ENCODE results near the gene SV2C. TPM values are rescaled to one million over a fixed set of nuclear protein-coding genes. Genes with fewer than 3 reads are reported as not detected.

Gene SV2C
- total and polyA plus RNA-seq, 4 donors: 0.01 to 0.40 (median 0.37) TPM; not detected in 1

DNA sequence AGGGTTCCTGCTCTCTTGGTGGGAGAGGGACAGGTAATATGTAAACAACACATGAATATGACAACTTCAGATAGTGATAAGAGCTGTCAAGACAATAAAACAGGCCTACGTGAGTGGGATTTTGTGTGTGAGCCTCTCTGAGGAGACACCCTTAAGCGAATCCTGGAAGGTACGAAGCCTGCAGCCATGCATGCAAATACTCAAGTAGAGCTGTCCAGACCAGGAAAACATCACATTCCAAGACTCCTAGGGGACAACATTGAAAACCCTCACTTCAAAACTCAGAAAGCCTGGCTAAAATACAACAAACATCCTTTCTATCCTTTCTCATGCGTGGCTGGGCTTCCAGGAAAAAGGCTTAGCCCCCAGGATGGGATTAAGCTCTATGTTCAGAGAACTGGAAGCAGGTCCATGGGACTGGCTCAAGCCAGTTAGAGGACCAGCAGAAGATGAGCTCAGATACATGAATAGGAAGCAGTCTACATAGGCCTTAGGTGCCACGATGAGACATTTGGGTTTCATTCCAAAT is 195.1 kb downstream of the SV2C start:
- Histone ChIP-seq H3K4me3 (no peak overlapping the region), H3K4me1 (ENCODE audit: control insufficient read depth in 5 of 5, insufficient read depth in 5 of 5, low read length in 5 of 5) (peaks cover under 1 to 20% (median 7%) of the 10 kb centered on the region in 5 donors), H3K27me3 (ENCODE audit: control insufficient read depth in 3 of 3, insufficient read depth in 3 of 3, low read length in 2 of 3) (no peaks in the 10 kb centered on the region), H3K36me3 (ENCODE audit: control insufficient read depth in 4 of 4, insufficient read depth in 4 of 4, low read length in 4 of 4) (no peaks in the 10 kb centered on the region), H3K9ac (ENCODE audit: insufficient read depth in 1 of 2, low read length in 2 of 2) (no peak overlapping the region), H3K27ac (ENCODE audit: low read depth in 1 of 2, low read length in 1 of 2) (no peak overlapping the region), H3K9me3 (ENCODE audit: control insufficient read depth in 4 of 4, insufficient read depth in 3 of 4, low read length in 3 of 4) (no peaks in the 10 kb centered on the region)
- ATAC-seq (ENCODE audit: insufficient read depth, low FRiP score) (no peak), DNase-seq (no peak)
- WGBS, 2 donors: 88 to 92% methylated on average over 5 of the region's 5 CpGs
- TF ChIP-seq, protein P1, sequence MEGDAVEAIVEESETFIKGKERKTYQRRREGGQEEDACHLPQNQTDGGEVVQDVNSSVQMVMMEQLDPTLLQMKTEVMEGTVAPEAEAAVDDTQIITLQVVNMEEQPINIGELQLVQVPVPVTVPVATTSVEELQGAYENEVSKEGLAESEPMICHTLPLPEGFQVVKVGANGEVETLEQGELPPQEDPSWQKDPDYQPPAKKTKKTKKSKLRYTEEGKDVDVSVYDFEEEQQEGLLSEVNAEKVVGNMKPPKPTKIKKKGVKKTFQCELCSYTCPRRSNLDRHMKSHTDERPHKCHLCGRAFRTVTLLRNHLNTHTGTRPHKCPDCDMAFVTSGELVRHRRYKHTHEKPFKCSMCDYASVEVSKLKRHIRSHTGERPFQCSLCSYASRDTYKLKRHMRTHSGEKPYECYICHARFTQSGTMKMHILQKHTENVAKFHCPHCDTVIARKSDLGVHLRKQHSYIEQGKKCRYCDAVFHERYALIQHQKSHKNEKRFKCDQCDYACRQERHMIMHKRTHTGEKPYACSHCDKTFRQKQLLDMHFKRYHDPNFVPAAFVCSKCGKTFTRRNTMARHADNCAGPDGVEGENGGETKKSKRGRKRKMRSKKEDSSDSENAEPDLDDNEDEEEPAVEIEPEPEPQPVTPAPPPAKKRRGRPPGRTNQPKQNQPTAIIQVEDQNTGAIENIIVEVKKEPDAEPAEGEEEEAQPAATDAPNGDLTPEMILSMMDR (IDR thresholded peaks at IDR 0.05; ENCODE audit: control extremely low read depth, extremely low read depth): no peak

DNA sequence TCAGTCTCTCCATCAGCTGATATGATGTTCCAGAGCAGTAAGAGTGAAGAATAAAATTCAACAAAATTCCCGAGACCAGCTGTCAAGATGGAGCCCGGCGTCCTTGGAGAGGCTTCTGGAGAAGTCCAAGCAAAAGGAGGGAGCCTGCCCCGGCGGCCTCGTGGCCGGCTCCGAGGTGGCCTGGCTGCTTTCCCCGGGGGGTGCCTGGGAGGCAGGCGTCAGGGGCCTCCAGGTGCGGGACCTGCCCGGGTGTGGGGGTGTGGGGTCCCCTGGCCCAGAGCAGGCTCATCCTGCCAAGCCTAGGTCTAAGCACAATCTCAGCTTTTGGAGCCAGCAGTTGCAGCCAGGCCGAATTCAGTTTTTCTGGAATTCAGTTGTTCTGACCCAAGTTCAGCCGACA is 197.3 kb downstream of the SV2C start:
- Histone ChIP-seq H3K27me3 (ENCODE audit: control insufficient read depth in 3 of 3, insufficient read depth in 3 of 3, low read length in 2 of 3) (no peaks in the 10 kb centered on the region), H3K9me3 (ENCODE audit: control insufficient read depth in 4 of 4, insufficient read depth in 3 of 4, low read length in 3 of 4) (peaks cover 0 to 2% (median 0%) of the 10 kb centered on the region in 4 donors), H3K36me3 (ENCODE audit: control insufficient read depth in 4 of 4, insufficient read depth in 4 of 4, low read length in 4 of 4) (no peaks in the 10 kb centered on the region), H3K4me1 (ENCODE audit: control insufficient read depth in 5 of 5, insufficient read depth in 5 of 5, low read length in 5 of 5) (peaks cover 0 to under 1% (median 0%) of the 10 kb centered on the region in 5 donors), H3K27ac (ENCODE audit: low read depth in 1 of 2, low read length in 1 of 2) (no peak overlapping the region), H3K4me3 (no peak overlapping the region), H3K9ac (ENCODE audit: insufficient read depth in 1 of 2, low read length in 2 of 2) (no peak overlapping the region)
- 94 to 99% methylated on average over 14 of the region's 14 CpGs for WGBS, 2 donors
- TF ChIP-seq, protein P1 (IDR thresholded peaks at IDR 0.05; ENCODE audit: control extremely low read depth, extremely low read depth): no peak
- DNase-seq (no peak), ATAC-seq (ENCODE audit: insufficient read depth, low FRiP score) (no peak)

DNA sequence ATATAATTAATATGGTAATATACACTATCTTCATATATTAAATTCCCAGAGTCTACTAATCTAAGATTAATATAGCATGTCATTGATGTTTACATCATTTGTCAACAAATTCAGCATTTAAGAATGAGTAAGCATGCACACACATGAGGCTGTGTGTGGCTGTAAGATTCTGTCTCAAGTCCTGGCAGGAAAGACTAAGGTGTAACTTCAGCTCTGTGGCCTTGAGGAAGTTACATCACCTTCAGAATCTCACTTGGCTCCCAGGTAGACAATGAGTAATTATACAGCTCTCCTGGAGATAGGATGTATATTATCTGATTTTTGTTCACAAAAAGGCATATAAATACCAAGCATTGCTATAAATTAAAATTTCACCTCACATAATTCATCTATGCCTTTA is 200.5 kb downstream of the SV2C start:
- Histone ChIP-seq H3K27me3 (ENCODE audit: control insufficient read depth in 3 of 3, insufficient read depth in 3 of 3, low read length in 2 of 3) (no peaks in the 10 kb centered on the region), H3K4me3 (no peak overlapping the region), H3K4me1 (ENCODE audit: control insufficient read depth in 5 of 5, insufficient read depth in 5 of 5, low read length in 5 of 5) (no peaks in the 10 kb centered on the region), H3K36me3 (ENCODE audit: control insufficient read depth in 4 of 4, insufficient read depth in 4 of 4, low read length in 4 of 4) (no peaks in the 10 kb centered on the region), H3K9ac (ENCODE audit: insufficient read depth in 1 of 2, low read length in 2 of 2) (no peak overlapping the region), H3K9me3 (ENCODE audit: control insufficient read depth in 4 of 4, insufficient read depth in 3 of 4, low read length in 3 of 4) (peaks cover 0 to 2% (median 0%) of the 10 kb centered on the region in 4 donors), H3K27ac (ENCODE audit: low read depth in 1 of 2, low read length in 1 of 2) (no peak overlapping the region)
- TF ChIP-seq, protein P1 (IDR thresholded peaks at IDR 0.05; ENCODE audit: control extremely low read depth, extremely low read depth): no peak
- DNase-seq (no peak), ATAC-seq (ENCODE audit: insufficient read depth, low FRiP score) (no peak)

DNA sequence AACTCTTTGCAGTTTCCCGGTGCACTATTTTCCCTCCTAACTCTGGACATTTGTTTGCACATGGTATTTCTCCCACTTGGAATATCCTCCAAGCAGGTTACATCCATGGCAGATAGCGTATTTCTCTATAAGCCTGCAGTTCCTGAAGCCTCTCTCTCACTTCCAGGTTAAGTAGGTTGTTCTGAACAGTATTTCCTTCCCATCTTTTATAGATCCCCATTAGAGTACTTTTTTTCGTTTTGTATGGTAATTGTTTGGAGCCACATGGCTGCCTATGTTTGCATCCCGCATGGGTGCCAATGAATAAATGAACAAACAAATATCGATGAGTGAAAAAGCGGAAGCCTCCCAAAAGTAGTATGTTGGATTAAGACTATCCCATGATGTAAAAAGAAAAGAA is 206.5 kb downstream of the SV2C start:
- no peaks in the 10 kb centered on the region for H3K27me3 ChIP-seq (ENCODE audit: control insufficient read depth in 3 of 3, insufficient read depth in 3 of 3, low read length in 2 of 3)
- DNase-seq (no peak), ATAC-seq (ENCODE audit: insufficient read depth, low FRiP score) (no peak)
- H3K9ac ChIP-seq (ENCODE audit: insufficient read depth in 1 of 2, low read length in 2 of 2): no peak overlapping the region
- 90 to 95% methylated on average over 6 of the region's 6 CpGs for WGBS, 2 donors
- H3K36me3 ChIP-seq (ENCODE audit: control insufficient read depth in 4 of 4, insufficient read depth in 4 of 4, low read length in 4 of 4): no peaks in the 10 kb centered on the region
- H3K27ac ChIP-seq (ENCODE audit: low read depth in 1 of 2, low read length in 1 of 2): no peak overlapping the region
- H3K4me1 ChIP-seq (ENCODE audit: control insufficient read depth in 5 of 5, insufficient read depth in 5 of 5, low read length in 5 of 5): peaks cover 0 to 3% (median 0%) of the 10 kb centered on the region in 5 donors
- no peak overlapping the region for H3K4me3 ChIP-seq
- TF ChIP-seq, protein P1 (IDR thresholded peaks at IDR 0.05; ENCODE audit: control extremely low read depth, extremely low read depth): no peak
- peaks cover 0 to 2% (median 0%) of the 10 kb centered on the region in 4 donors for H3K9me3 ChIP-seq (ENCODE audit: control insufficient read depth in 4 of 4, insufficient read depth in 3 of 4, low read length in 3 of 4)
